GM23338 (cell line): ENCODE data around the gene DNA2. TPM values are rescaled to one million over a fixed set of nuclear protein-coding genes. Genes with fewer than 3 reads are reported as not detected.
A peak's percentile ranks its signal among the peaks of the same experiment; 100 is the strongest.

Source experiments
- ATAC-seq: fragments of 200-7000 bp; cut with Tn5 transposase; 3 replicates; pipeline ENCODE4 v1.9.1; 2020
- DNase-seq: peaks from one replicate; pipeline ENCODE4 v3.0.0-alpha.2; 2015; ENCODE audit warnings: low spot score
- H2AFZ ChIP-seq: fragments of 200-600 bp; sonication (generic); 2 replicates; pipeline ENCODE4 v1.8.0; 2016; ENCODE audit warnings: antibody characterized with exemption, mild to moderate bottlenecking, moderate library complexity
- H3F3A ChIP-seq: fragments of 200-600 bp; sonication (generic); replicated peaks from 2 replicates; pipeline ENCODE4 v1.8.0; 2017; ENCODE audit warnings: antibody characterized with exemption, mixed run types, low read depth
- H3K27ac ChIP-seq: fragments of 200-600 bp; sonication (generic); 2 replicates; pipeline ENCODE4 v1.6.1; 2016; ENCODE audit warnings: low read depth
- H3K27me3 ChIP-seq: fragments of 200-600 bp; sonication (generic); 2 replicates; pipeline ENCODE4 v1.8.0; 2016; ENCODE audit warnings: mild to moderate bottlenecking, mixed run types, moderate library complexity; ENCODE audit not compliant: insufficient read depth
- H3K36me3 ChIP-seq: fragments of 200-600 bp; sonication (generic); 2 replicates; pipeline ENCODE4 v1.8.0; 2016; ENCODE audit warnings: mild to moderate bottlenecking; ENCODE audit not compliant: insufficient read depth
- H3K4me1 ChIP-seq: fragments of 200-600 bp; sonication (generic); 2 replicates; pipeline ENCODE4 v1.8.0; 2016; ENCODE audit warnings: mild to moderate bottlenecking, moderate library complexity; ENCODE audit not compliant: insufficient read depth
- H3K4me2 ChIP-seq: fragments of 200-600 bp; sonication (generic); 2 replicates; pipeline ENCODE4 v1.7.1; 2017; ENCODE audit warnings: mixed run types
- H3K4me3 ChIP-seq: fragments of 200-600 bp; sonication (generic); 2 replicates; pipeline ENCODE4 v1.6.1; 2016; ENCODE audit warnings: mixed run types
- H3K79me2 ChIP-seq: fragments of 200-600 bp; sonication (generic); replicated peaks from 2 replicates; pipeline ENCODE4 v1.8.0; 2017; ENCODE audit warnings: mild to moderate bottlenecking; ENCODE audit not compliant: insufficient read depth
- H3K9me2 ChIP-seq: fragments of 200-600 bp; sonication (generic); 2 replicates; pipeline ENCODE4 v1.8.0; 2017; ENCODE audit not compliant: insufficient read depth
- H4K20me1 ChIP-seq: fragments of 200-600 bp; sonication (generic); replicated peaks from 2 replicates; pipeline ENCODE4 v1.8.0; 2017; ENCODE audit warnings: mild to moderate bottlenecking; ENCODE audit not compliant: insufficient read depth
- H3K27ac Mint-ChIP-seq: 2 replicates; pipeline ENCODE4 v1.8.0; 2020; ENCODE audit warnings: inconsistent platforms, mild to moderate bottlenecking, moderate library complexity, mixed read lengths
- H3K27me3 Mint-ChIP-seq: 3 replicates; pipeline ENCODE4 v1.8.0; 2022; ENCODE audit warnings: low read depth, mild to moderate bottlenecking, moderate library complexity, mixed read lengths, inconsistent platforms; ENCODE audit not compliant: insufficient read depth, poor library complexity
- H3K36me3 Mint-ChIP-seq: 3 replicates; pipeline ENCODE4 v1.8.0; 2021; ENCODE audit warnings: low read depth, mild to moderate bottlenecking, inconsistent platforms, moderate library complexity, mixed read lengths
- H3K4me1 Mint-ChIP-seq: 3 replicates; pipeline ENCODE4 v1.8.0; 2020; ENCODE audit warnings: mild to moderate bottlenecking, inconsistent platforms, mixed read lengths
- H3K4me3 Mint-ChIP-seq: 3 replicates; pipeline ENCODE4 v1.8.0; 2021; ENCODE audit warnings: moderate library complexity, mild to moderate bottlenecking, inconsistent platforms, mixed read lengths
- H3K9me3 Mint-ChIP-seq: 3 replicates; pipeline ENCODE4 v1.8.0; 2020; ENCODE audit warnings: moderate library complexity, mild to moderate bottlenecking, inconsistent platforms, mixed read lengths
- CREB1 ChIP-seq: fragments of 250-450 bp; sonication (Bioruptor Pico); IDR thresholded peaks from 2 replicates; pipeline ENCODE4 v1.5.0; 2020; ENCODE audit warnings: low read depth, mild to moderate bottlenecking, moderate library complexity
- CTCF ChIP-seq, 2 experiments: fragments of 200-600 bp in 1 of 2; sonication (generic) in 1 of 2; conservative IDR thresholded peaks; 2 replicates each; pipeline versions ENCODE4 v1.5.1 to v1.6.1; 2016 to 2017; ENCODE audit warnings: antibody characterized with exemption in 2 of 2, low read depth in 2 of 2, mild to moderate bottlenecking in 2 of 2, moderate library complexity in 1 of 2
- ETS1 ChIP-seq: IDR thresholded peaks from 2 replicates; pipeline ENCODE4 v1.6.1; 2016; ENCODE audit warnings: antibody characterized with exemption
- EZH2 ChIP-seq: fragments of 200-600 bp; sonication (generic); IDR thresholded peaks from one replicate; pipeline ENCODE4 v1.8.0; 2017; ENCODE audit warnings: antibody characterized with exemption, mild to moderate bottlenecking, low read depth; ENCODE audit not compliant: unreplicated experiment
- EZH2phosphoT487 ChIP-seq: fragments of 200-600 bp; sonication (generic); IDR thresholded peaks from one replicate; pipeline ENCODE4 v1.8.1; 2018; ENCODE audit warnings: antibody characterized with exemption; ENCODE audit not compliant: unreplicated experiment
- JUNB ChIP-seq: IDR thresholded peaks from one replicate; pipeline ENCODE4 v1.6.1; 2016; ENCODE audit warnings: antibody characterized with exemption; ENCODE audit not compliant: unreplicated experiment
- NANOG ChIP-seq: IDR thresholded peaks from 2 replicates; pipeline ENCODE4 v1.6.1; 2016; ENCODE audit warnings: antibody characterized with exemption, borderline replicate concordance
- POLR2AphosphoS5 ChIP-seq: IDR thresholded peaks from 2 replicates; pipeline ENCODE4 v1.6.1; 2016; ENCODE audit warnings: antibody characterized with exemption, low read depth
- REST ChIP-seq: IDR thresholded peaks from one replicate; pipeline ENCODE4 v1.6.1; 2018; ENCODE audit warnings: antibody characterized with exemption; ENCODE audit not compliant: unreplicated experiment
- STAT1 ChIP-seq: IDR thresholded peaks from one replicate; pipeline ENCODE4 v1.6.1; 2016; ENCODE audit warnings: antibody characterized with exemption; ENCODE audit not compliant: unreplicated experiment
- ZNF114 ChIP-seq: fragments of 250-450 bp; sonication (Bioruptor Pico); IDR thresholded peaks from 2 replicates; pipeline ENCODE4 v1.5.0; 2020; ENCODE audit warnings: mild to moderate bottlenecking, moderate library complexity
- ZNF331 ChIP-seq: fragments of 250-450 bp; sonication (Bioruptor Pico); IDR thresholded peaks from 2 replicates; pipeline ENCODE4 v1.5.0; 2020; ENCODE audit warnings: low read depth, mild to moderate bottlenecking, moderate library complexity
- ZNF462 ChIP-seq: fragments of 250-450 bp; sonication (Bioruptor Pico); IDR thresholded peaks from 2 replicates; pipeline ENCODE4 v1.5.0; 2020; ENCODE audit warnings: mild to moderate bottlenecking, moderate library complexity
- polyA plus RNA-seq: library from polyadenylated mRNA; unstranded; fragments of >200 nt; fragmentation: Nextera tagmentation; extraction: Ambion mirVana; gene quantifications from 2 replicates; pipeline ENCODE4 v1.2.1, GENCODE V29; 2016
- total RNA-seq: library from RNA; depleted of rRNA; stranded (reverse); fragments of >200 nt; shearing (Covaris generic); gene quantifications from 2 replicates; pipeline ENCODE4 v1.2.3, GENCODE V29; 2014

The DNA2 gene
- total and polyA plus RNA-seq, 2 experiments from 2014 or later: 25.6 to 49.3 TPM

- Mint-ChIP-seq H3K9me3 (no peaks in the 10 kb centered on the region), H3K27ac (no peak overlapping the region; the same call in 1 of the 2 replicates), H3K36me3 (peaks cover 14% of the 10 kb centered on the region; the same call in 2 of the 3 replicates), H3K4me3 (no peak overlapping the region), H3K27me3 (peaks cover 2% of the 10 kb centered on the region), H3K4me1 (peaks cover 3% of the 10 kb centered on the region; the same call in 2 of the 3 replicates)
- Histone ChIP-seq H3K4me2 (no peak overlapping the region), H4K20me1 (no peaks in the 10 kb centered on the region), H3K4me3 (no peak overlapping the region), H3K79me2 (no peaks in the 10 kb centered on the region), H3K36me3 (no peaks in the 10 kb centered on the region), H3K27me3 (no peaks in the 10 kb centered on the region), H3F3A (no peaks in the 10 kb centered on the region), H3K9me2 (no peaks in the 10 kb centered on the region), H3K27ac (0 out of 2 replicates have a peak overlapping the region, but pooled peaks have one; percentile 29), H3K4me1 (no peaks in the 10 kb centered on the region), H2AFZ (no peak overlapping the region)
- ATAC-seq (no peak), DNase-seq (no peak)
- no peak for TF ChIP-seq EZH2phosphoT487
- TF ChIP-seq ZNF331 (CRISPR knock-in tag): no peak
- TF ChIP-seq NANOG: no peak
- no peak for TF ChIP-seq REST
- no peak for TF ChIP-seq EZH2
- no peak for TF ChIP-seq ETS1
- no peak for TF ChIP-seq CTCF (conservative IDR thresholded peaks at IDR 0.05; ENCODE audit: low read depth in 2 of 2)
- no peak for TF ChIP-seq ZNF462
- TF ChIP-seq JUNB: no peak
- no peak for TF ChIP-seq STAT1
- no peak for TF ChIP-seq CREB1 (CRISPR knock-in tag)
- no peak for TF ChIP-seq POLR2AphosphoS5
- TF ChIP-seq ZNF114 (CRISPR knock-in tag): no peak
Observed at GRCh38 chr10:68489919-68490318, 18.1 kb upstream of the DNA2 start.
